ENCODE results near the gene SLC8B1. TPM values are rescaled to one million over a fixed set of nuclear protein-coding genes. Genes with fewer than 3 reads are reported as not detected.

SLC8B1 gene
- total RNA-seq, 1 experiment from 2014 or later: 13.0 TPM

GRCh38 chr12:113329791-113330417 lies 5.0 kb downstream of the SLC8B1 start:
- intact Hi-C loops (cut with micrococcal nuclease; ENCODE audit: unreplicated experiment): no loop called here
- H3K4me3 ChIP-seq (ENCODE audit: low read depth, low read length): no peak overlapping the region
- H3K4me3 Mint-ChIP-seq (ENCODE audit: unreplicated experiment): no peak overlapping the region
- no peak overlapping the region for H3K27ac Mint-ChIP-seq (ENCODE audit: unreplicated experiment)
- ChIA-PET POLR2A (no interaction called here), CTCF (no interaction called here)
- TF ChIP-seq CTCF (IDR thresholded peaks at IDR 0.05; ENCODE audit: insufficient read depth in 1 of 2, low read depth in 1 of 2, low read length in 1 of 2, severe bottlenecking in 1 of 2, unreplicated experiment in 1 of 2): no peak
- peaks cover 10% of the 10 kb centered on the region for H3K36me3 Mint-ChIP-seq (ENCODE audit: insufficient read depth, unreplicated experiment)
- no peak for DNase-seq
- no peaks in the 10 kb centered on the region for H3K9me3 Mint-ChIP-seq (ENCODE audit: unreplicated experiment)
- H3K27me3 ChIP-seq (replicated peaks; ENCODE audit: control insufficient read depth, insufficient read depth, low read length): no peaks in the 10 kb centered on the region
- no peaks in the 10 kb centered on the region for H3K36me3 ChIP-seq (ENCODE audit: control insufficient read depth, insufficient read depth, low read length)
- no peaks in the 10 kb centered on the region for H3K27me3 Mint-ChIP-seq (ENCODE audit: insufficient read depth, unreplicated experiment)
- H3K4me1 Mint-ChIP-seq (ENCODE audit: low read depth, unreplicated experiment): no peaks in the 10 kb centered on the region
- no TSS peak for BruUV-seq (replicated peaks)
- H3K4me1 ChIP-seq: peaks cover 5% of the 10 kb centered on the region; the same call in 1 of the 2 replicates
- H3K9me3 ChIP-seq: no peaks in the 10 kb centered on the region

- no peak for DNase-seq
- ChIA-PET CTCF (no interaction called here), POLR2A (no interaction called here)
These were observed 5.7 kb downstream of the SLC8B1 start for GRCh38 chr12:113329022-113329790.

GRCh38 chr12:113328368-113328889 lies 6.5 kb downstream of the SLC8B1 start:
- Histone ChIP-seq H3K4me1 (no peaks in the 10 kb centered on the region), H3K36me3 (ENCODE audit: control insufficient read depth, insufficient read depth, low read length) (no peaks in the 10 kb centered on the region), H3K9me3 (no peaks in the 10 kb centered on the region), H3K4me3 (ENCODE audit: low read depth, low read length) (no peak overlapping the region), H3K27me3 (replicated peaks; ENCODE audit: control insufficient read depth, insufficient read depth, low read length) (no peaks in the 10 kb centered on the region)
- POLR2A ChIA-PET: no interaction called here
- H3K9me3 Mint-ChIP-seq (ENCODE audit: unreplicated experiment): no peaks in the 10 kb centered on the region
- H3K4me3 Mint-ChIP-seq (ENCODE audit: unreplicated experiment): no peak overlapping the region
- H3K27me3 Mint-ChIP-seq (ENCODE audit: insufficient read depth, unreplicated experiment): no peaks in the 10 kb centered on the region
- TF ChIP-seq CTCF (IDR thresholded peaks at IDR 0.05; ENCODE audit: insufficient read depth in 1 of 2, low read depth in 1 of 2, low read length in 1 of 2, severe bottlenecking in 1 of 2, unreplicated experiment in 1 of 2): no peak
- CTCF ChIA-PET: no interaction called here
- no peak for DNase-seq
- no TSS peak for BruUV-seq (replicated peaks)
- peaks cover 4% of the 10 kb centered on the region for H3K36me3 Mint-ChIP-seq (ENCODE audit: insufficient read depth, unreplicated experiment)
- intact Hi-C loops (cut with micrococcal nuclease; ENCODE audit: unreplicated experiment): no loop called here
- no peaks in the 10 kb centered on the region for H3K4me1 Mint-ChIP-seq (ENCODE audit: low read depth, unreplicated experiment)
- no peak overlapping the region for H3K27ac Mint-ChIP-seq (ENCODE audit: unreplicated experiment)

More at GRCh38 chr12:113329022-113329790, 5.7 kb downstream of the SLC8B1 start:
- no peak for TF ChIP-seq CTCF (IDR thresholded peaks at IDR 0.05; ENCODE audit: insufficient read depth in 1 of 2, low read depth in 1 of 2, low read length in 1 of 2, severe bottlenecking in 1 of 2, unreplicated experiment in 1 of 2)
- Histone ChIP-seq H3K4me1 (peaks cover 5% of the 10 kb centered on the region; the same call in 1 of the 2 replicates), H3K27me3 (replicated peaks; ENCODE audit: control insufficient read depth, insufficient read depth, low read length) (no peaks in the 10 kb centered on the region), H3K4me3 (ENCODE audit: low read depth, low read length) (no peak overlapping the region), H3K36me3 (ENCODE audit: control insufficient read depth, insufficient read depth, low read length) (no peaks in the 10 kb centered on the region), H3K9me3 (no peaks in the 10 kb centered on the region)
- Mint-ChIP-seq H3K4me1 (ENCODE audit: low read depth, unreplicated experiment) (no peaks in the 10 kb centered on the region), H3K27me3 (ENCODE audit: insufficient read depth, unreplicated experiment) (no peaks in the 10 kb centered on the region), H3K27ac (ENCODE audit: unreplicated experiment) (no peak overlapping the region), H3K9me3 (ENCODE audit: unreplicated experiment) (no peaks in the 10 kb centered on the region), H3K4me3 (ENCODE audit: unreplicated experiment) (no peak overlapping the region), H3K36me3 (ENCODE audit: insufficient read depth, unreplicated experiment) (peaks cover 4% of the 10 kb centered on the region)
- intact Hi-C loops (cut with micrococcal nuclease; ENCODE audit: unreplicated experiment): no loop called here
- BruUV-seq (replicated peaks): no TSS peak
